Fibroblast of pulmonary artery (primary cell): ENCODE results near the gene RAB29.

ENCODE experiments used
- DNase-seq: peaks from one replicate; pipeline ENCODE4 v3.0.0-alpha.2; 2010; ENCODE audit warnings: low read depth
- H3K4me3 ChIP-seq: replicated peaks from 2 replicates; pipeline ENCODE4 v1.5.1; 2011; ENCODE audit warnings: low read depth, mild to moderate bottlenecking, control low read depth, low read length, moderate library complexity
- TF ChIP-seq, protein P1 (sequence below): IDR thresholded peaks from 2 replicates; pipeline ENCODE4 v1.5.1; 2011; ENCODE audit warnings: mild to moderate bottlenecking, control low read depth, low read length, inconsistent platforms; ENCODE audit errors: missing control alignments

Gene RAB29

DNA sequence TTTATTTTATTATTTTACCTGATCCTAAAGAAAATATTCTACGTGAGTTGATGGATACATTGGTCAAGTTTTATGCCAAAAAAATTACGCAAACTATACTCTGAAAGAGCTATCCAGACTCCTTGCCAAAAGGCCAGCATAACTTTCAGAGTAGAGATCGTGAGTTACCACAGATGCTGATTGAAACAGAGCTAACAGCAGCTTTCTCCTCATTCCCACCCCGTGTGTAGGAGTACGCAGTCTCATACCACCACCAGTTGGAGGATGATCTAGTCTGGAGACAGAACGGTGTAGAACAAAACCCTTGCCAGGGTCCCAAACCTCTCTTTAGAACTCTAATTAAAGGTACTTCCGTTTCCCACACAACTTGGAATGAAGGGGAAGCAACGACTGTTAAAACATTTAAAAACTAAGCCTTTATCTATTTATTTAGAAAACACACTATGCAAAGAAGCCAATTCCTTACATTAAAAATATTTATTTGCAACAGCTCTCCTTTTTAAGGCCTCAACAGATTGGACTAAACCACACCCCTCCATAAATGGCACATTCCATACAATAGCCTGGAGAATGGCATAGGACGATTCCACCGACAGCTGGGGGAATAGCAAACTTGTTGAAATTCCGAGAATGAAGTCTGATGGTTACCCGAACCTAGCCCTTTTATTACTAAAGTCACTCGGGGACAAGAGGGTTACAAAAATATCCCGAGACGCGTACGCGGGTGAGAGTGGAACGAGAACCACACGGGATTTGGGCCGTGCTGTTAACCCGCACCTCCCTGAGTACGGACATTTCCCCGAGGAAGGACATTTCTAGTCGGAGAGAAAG is 26.7 kb downstream of the RAB29 start:
- peak overlapping the region; percentile 87 for H3K4me3 ChIP-seq
- peak; percentile 94 for DNase-seq
- TF ChIP-seq, protein P1, sequence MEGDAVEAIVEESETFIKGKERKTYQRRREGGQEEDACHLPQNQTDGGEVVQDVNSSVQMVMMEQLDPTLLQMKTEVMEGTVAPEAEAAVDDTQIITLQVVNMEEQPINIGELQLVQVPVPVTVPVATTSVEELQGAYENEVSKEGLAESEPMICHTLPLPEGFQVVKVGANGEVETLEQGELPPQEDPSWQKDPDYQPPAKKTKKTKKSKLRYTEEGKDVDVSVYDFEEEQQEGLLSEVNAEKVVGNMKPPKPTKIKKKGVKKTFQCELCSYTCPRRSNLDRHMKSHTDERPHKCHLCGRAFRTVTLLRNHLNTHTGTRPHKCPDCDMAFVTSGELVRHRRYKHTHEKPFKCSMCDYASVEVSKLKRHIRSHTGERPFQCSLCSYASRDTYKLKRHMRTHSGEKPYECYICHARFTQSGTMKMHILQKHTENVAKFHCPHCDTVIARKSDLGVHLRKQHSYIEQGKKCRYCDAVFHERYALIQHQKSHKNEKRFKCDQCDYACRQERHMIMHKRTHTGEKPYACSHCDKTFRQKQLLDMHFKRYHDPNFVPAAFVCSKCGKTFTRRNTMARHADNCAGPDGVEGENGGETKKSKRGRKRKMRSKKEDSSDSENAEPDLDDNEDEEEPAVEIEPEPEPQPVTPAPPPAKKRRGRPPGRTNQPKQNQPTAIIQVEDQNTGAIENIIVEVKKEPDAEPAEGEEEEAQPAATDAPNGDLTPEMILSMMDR = no peak

DNA sequence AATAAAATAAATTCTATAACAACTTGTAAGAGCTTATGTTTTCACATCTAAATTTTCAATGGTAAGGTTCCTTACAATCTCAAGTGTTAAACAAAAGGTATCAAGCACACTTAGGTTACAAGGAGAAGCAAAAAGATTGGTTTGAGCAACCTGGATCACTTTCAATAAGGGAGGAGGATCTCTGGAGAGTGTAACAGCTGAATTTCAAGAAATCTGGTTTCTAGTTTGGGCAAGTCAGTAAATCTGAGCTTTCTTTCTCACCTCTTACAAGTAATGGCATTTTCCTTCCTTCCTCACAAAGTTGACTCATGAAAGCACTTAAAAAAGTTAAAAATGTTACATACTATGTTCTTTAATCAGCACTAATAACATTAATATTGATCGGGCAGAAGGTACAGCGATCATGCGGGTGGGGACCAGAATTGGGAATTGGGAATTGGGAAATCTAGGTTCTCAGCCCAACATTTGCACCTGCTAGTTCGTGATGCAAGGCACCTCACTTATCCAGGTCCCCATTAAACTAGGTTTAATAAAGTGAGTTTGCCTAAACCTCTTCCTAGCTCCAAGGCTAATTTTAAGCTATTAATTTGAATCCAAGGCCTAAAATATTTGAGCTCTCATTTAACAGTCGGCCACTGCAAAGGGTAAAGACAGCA is 28.4 kb downstream of the RAB29 start:
- DNase-seq = no peak
- peak overlapping the region; percentile 18 for H3K4me3 ChIP-seq
- TF ChIP-seq, protein P1 = no peak

DNA sequence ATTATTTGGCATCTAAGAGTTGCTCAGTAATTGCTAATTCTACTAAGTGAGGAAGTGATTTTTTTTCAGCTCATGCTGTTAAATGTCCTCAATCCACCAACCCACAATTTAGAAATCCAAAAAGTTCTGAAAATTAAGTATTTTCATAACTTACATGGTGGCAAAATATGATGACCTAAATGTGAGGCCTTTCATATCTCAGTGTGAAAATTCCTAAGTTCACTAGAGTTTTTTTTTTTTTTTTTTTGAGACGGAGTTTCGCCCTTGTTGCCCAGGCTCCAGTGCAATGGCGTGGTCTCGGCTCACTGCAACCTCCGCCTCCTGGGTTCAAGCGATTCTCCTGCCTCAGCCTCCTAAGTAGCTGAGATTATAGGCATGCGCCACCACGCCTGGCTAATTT is 30.9 kb downstream of the RAB29 start:
- no peak overlapping the region for H3K4me3 ChIP-seq
- TF ChIP-seq, protein P1 = no peak
- no peak for DNase-seq

DNA sequence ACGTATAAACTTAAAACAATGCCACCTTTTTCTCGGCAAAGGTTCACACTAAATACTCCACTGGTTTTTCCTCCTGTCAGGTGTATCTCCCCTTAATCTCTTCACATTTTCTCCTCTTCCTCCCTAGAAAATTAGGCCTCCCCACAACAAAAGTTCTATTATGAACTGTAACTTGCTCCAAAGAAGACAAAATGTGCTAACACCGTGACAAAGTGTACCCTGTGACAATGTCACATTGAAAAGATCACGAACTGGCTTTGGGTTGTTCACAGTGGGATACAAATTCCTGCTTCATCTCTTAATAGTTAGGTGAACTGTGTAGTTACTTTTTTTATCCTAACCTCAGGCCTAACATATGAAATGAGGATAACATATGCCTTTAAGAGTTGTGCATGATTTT is 31.3 kb downstream of the RAB29 start:
- TF ChIP-seq, protein P1 = no peak
- no peak for DNase-seq
- H3K4me3 ChIP-seq = no peak overlapping the region

DNA sequence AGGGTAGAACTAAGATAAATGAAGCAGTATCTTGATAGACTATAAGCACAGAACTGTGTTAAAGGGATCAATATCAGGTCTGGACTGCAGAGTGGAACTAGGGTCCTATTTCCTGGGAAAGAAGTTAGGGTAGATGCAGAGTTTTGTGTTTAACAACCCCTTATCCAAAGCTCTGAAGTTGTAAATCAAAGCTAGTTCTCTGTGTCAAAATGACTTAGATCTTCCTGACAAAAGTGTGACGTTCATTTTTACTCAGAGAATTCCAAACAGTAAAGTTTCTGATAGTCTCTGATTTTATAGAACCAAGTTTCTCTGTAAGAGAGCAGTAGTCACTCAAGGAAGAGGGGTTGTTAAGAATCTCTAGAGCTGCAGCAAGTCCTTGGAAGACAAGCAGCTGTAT is 33.6 kb downstream of the RAB29 start:
- DNase-seq = no peak
- TF ChIP-seq, protein P1 = no peak
- H3K4me3 ChIP-seq = no peak overlapping the region

DNA sequence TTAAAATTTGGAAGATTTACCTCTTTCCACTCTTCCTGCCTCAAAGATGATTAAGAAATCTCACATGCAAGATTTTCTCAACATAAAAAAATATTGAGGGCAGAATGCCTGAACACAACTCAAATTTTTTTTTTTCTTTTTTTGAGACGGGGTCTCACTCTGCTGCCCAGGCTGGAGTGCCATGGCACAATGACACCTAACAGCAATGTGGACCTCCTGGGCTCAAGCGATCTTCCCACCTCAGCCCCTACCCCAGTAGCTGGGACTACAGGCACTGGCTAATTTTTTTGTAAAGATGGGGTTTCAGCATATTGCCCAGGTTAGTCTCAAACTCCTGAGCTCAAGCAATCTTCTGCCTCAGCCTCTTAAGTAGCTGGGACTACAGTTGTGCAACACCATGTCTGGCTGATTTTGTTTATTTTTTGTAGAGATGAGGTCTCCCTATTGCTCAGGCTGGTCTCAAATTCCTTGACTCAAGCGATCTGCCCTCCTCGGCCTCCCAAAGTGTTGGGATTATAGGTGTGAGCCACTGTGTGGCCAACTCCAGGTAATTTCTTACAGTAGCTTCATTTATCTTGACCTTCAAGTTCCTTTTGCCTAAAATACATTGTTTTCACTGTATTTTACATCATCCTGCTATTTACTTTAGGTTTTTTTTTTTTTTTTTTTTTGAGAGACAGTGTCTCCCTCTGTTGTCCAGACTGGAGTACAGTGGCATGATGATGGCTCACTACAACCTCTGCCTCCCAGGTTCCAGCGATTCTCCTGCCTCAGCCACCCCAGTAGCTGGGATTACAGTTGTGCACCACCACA is 35.7 kb downstream of the RAB29 start:
- H3K4me3 ChIP-seq = no peak overlapping the region
- TF ChIP-seq, protein P1 = peak; percentile 32
- DNase-seq = peak; percentile 67
